Astrocyte of the cerebellum (primary cell): ENCODE results near the gene ASCC2.
"Not testable (repeated sequence)": the region's sequence is repeated elsewhere in the genome, so short reads cannot be mapped to it uniquely, and the experiment has no call there.

Experiments
- DNase-seq: peaks from one replicate; pipeline ENCODE4 v3.0.0-alpha.2; 2011; ENCODE audit warnings: low read depth
- H3K4me3 ChIP-seq: 2 replicates; pipeline ENCODE4 v1.5.1; 2011; ENCODE audit warnings: mild to moderate bottlenecking, low read depth, low read length, moderate library complexity
- in situ Hi-C: cut with HindIII; loops from 2 replicates; pipeline ENCODE4 v1.10.0; 2017; ENCODE audit warnings: low sequenced_read_pairs
- TF ChIP-seq, protein P1 (sequence below): IDR thresholded peaks from 2 replicates; pipeline ENCODE4 v1.5.1; 2012; ENCODE audit warnings: low read length, low read depth, moderate library complexity, mild to moderate bottlenecking; ENCODE audit errors: missing control alignments

Gene ASCC2

DNA sequence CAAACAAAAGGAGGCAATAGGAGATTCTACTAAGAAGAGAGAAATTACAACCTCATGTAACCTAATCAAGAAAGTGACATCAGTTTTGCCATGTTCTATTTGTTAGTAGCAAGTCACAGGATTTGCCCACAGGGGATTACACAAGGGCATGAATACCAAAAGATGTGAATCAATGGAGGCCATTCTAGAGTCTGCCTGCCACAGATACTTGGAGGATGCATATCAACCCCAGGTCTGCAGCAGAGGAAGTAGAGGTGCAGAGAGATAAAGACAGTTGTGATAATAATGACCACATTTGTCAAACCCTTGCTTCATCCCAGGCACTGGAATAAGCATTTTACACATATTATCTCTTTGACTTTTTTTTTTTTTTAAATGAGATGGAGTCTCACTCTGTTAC is 2.4 kb upstream of the ASCC2 start:
- no peak for DNase-seq
- H3K4me3 ChIP-seq: no peak overlapping the region
- TF ChIP-seq, protein P1, sequence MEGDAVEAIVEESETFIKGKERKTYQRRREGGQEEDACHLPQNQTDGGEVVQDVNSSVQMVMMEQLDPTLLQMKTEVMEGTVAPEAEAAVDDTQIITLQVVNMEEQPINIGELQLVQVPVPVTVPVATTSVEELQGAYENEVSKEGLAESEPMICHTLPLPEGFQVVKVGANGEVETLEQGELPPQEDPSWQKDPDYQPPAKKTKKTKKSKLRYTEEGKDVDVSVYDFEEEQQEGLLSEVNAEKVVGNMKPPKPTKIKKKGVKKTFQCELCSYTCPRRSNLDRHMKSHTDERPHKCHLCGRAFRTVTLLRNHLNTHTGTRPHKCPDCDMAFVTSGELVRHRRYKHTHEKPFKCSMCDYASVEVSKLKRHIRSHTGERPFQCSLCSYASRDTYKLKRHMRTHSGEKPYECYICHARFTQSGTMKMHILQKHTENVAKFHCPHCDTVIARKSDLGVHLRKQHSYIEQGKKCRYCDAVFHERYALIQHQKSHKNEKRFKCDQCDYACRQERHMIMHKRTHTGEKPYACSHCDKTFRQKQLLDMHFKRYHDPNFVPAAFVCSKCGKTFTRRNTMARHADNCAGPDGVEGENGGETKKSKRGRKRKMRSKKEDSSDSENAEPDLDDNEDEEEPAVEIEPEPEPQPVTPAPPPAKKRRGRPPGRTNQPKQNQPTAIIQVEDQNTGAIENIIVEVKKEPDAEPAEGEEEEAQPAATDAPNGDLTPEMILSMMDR: no peak
- in situ Hi-C loops: no loop called here

DNA sequence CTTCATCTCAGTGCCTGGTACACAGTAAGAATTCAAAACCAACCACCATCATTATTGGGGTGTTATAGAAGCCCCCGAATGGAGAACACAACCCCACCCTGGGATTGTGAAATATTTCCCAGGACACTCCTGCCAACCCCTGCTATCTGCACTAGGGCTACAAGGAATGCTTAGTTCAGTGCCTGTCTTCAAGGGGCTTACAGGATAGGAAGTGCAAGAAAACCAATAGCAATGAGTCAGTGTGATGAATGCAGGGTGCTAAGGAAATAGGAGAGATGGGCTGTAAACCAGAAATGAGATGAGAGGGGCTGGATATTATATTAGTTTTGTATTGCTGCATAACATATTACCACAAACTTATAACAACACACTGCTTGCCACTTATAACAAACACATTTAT is 965 bp upstream of the ASCC2 start:
- DNase-seq: no peak
- TF ChIP-seq, protein P1: no peak
- no peak overlapping the region for H3K4me3 ChIP-seq
- in situ Hi-C loops: no loop called here

DNA sequence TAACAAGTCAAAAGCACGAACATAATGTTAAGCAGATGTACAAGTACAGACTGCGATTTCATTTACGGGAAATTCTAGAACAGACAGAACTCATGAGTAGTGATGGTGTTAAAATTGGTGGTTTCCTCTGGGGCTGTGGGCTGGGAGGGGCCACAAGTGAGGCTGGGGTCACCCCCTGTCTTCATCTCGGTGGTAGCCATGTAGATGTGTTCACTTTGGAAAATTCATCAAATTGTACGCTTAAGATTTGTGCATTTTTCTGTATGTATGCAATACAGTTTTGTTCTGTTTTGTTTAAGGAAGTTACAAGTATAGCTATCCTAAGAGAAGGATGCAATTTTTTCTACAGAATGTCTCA is 504 bp upstream of the ASCC2 start:
- in situ Hi-C loops: no loop called here

DNA sequence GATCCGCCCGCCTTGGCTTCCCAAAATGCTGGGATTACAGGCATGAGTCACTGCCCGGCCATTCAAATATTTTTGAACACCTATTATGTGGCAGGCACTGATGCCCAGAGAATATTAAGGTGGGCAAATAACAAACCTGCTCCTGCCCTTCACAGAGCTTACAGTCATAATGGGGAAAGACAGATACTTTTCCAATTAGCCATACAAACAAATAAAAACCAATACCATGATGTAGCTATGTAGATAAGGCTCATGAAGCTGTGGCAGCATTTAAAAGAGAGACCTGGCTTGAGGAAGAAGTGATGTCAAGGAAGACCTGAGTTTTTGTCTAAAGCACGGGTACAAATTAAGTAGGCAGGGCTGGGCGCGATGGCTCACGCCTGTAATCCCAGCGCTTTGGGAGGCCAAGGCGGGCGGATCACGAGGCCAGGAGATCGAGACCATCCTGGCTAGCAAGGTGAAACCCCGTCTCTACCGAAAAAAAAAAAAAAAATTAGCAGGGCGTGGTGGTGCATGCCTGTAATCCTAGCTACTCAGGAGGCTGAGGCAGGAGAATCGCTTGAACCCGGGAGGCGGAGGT is 1.2 kb downstream of the ASCC2 start:
- DNase-seq, in situ Hi-C loops: not testable (repeated sequence)
- H3K4me3 ChIP-seq: peak overlapping the region; percentile 94

More for the DNA sequence above, 504 bp upstream of the ASCC2 start:
- no peak for DNase-seq
- TF ChIP-seq, protein P1: no peak
- peak overlapping the region; percentile 94 for H3K4me3 ChIP-seq

DNA sequence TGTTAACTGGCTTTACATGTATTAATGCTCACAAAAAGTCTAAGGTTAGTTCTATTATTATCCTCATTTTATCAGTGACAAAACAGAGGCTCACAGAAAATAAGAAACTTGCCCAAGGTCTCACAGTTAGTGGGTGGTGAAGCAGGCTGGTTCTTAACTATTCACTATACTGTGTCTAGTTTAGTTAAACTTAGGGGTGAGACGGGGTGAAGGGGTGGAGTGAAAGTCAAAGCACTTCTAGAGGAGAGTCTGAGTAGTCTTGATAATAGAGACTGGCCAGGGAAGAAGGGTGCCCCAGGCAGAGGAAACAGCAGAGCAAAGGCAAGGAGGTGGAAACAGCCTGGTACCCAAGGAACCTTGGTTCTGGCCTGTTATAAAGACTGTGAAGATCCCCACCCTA is 4.0 kb downstream of the ASCC2 start:
- no peak overlapping the region for H3K4me3 ChIP-seq
- TF ChIP-seq, protein P1: no peak
- no peak for DNase-seq
- in situ Hi-C loops: no loop called here

DNA sequence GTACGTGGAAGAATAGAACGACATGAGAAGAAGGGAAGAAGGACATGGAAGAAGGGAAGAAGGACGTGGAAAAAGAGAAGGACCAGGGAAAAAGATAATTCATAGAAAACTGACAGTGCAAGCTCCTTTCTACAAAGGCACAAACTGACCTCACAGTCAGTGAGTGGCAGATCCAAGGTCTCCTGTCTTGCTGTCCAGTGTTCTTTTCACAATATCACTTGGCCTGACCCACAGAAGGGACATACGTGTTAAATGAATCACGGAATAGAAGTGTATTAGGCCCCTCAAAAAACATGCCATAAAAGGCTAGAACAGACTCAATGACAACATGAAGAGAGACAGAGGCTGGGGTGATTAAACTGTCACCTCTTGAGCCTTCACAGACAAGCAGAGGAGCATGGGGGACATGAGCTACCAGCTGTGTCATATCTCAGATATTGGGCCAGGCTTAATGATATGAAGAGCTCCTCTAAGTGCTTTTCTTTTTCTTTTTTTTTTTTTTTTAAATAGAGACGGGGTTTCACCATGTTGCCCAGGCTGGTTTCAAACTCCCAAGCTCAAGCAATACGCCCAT is 4.6 kb downstream of the ASCC2 start:
- TF ChIP-seq, protein P1: no peak
- in situ Hi-C loops: no loop called here
- no peak for DNase-seq
- no peak overlapping the region for H3K4me3 ChIP-seq

DNA sequence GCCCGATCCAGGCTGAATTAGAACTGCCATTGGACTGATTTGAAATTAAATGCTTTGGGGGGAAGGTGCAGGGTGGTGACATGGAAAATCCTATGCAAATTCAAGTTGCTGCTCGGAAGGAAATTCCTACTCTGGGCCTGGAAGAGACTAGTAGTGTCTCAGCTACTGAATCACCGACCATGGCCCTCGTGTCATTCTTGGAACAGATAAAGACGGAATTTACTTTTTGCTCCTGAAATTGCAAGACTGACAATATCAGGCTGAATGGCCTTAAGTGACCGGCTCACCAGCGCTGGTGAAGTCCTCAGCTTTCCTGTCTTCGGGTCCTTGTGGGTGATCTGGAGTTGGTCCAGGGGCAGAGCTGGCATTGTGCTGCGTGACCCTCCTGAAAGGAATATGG is 6.1 kb downstream of the ASCC2 start:
- no peak for DNase-seq
- no peak overlapping the region for H3K4me3 ChIP-seq
- in situ Hi-C loops: no loop called here
- TF ChIP-seq, protein P1: no peak
